Measurements from ENCODE around the gene GALNT14. TPM values are rescaled to one million over a fixed set of nuclear protein-coding genes. Genes with fewer than 3 reads are reported as not detected.

GALNT14 gene
- total and polyA plus RNA-seq, 8 donors, result 0.93 to 15.6 (median 1.4) TPM; not detected in 3

DNA sequence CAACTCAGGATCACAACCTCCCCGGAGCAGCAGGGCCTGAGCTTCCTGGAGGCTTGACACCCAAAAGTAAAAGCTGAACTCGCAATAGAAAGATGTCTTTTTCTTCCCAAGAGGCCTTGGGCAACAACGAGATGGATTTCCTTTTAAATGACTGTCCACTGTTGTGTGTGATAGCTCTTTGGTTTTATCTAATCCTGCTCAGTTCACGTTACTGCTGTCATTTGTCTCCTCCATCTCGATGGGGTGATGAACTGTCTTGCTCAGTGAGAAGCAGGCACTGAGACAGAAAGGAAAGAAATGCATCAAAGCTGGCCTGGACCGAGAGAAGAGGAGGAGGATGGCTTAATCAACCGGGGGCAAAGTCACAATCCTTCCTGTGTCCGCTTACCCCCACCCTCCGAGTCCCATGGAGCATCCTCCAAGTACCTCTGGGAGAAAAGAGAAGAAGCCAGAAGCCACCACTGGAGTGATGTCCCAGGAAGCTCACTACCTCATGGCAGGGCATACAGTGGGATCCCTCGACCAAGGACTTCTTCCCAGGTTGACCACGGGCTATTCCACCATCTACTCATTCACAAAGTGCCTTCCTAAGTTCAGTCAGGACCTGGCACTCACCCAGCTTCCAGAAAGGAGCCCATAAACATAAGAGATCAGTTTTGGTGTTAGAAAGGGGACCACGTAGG is 68.5 kb downstream of the GALNT14 start:
- peaks cover 0 to 10% (median 0%) of the 10 kb centered on the region in 3 donors for H3K27me3 ChIP-seq
- intact Hi-C loops (cut with DNase I; ENCODE audit: low total_unique reads), result no loop called here
- TF ChIP-seq POLR2AphosphoS5 (IDR thresholded peaks at IDR 0.05) (no peak), EP300 (IDR thresholded peaks at IDR 0.05) (no peak), POLR2A (IDR thresholded peaks at IDR 0.05) (no peak)
- TF ChIP-seq, protein P1, sequence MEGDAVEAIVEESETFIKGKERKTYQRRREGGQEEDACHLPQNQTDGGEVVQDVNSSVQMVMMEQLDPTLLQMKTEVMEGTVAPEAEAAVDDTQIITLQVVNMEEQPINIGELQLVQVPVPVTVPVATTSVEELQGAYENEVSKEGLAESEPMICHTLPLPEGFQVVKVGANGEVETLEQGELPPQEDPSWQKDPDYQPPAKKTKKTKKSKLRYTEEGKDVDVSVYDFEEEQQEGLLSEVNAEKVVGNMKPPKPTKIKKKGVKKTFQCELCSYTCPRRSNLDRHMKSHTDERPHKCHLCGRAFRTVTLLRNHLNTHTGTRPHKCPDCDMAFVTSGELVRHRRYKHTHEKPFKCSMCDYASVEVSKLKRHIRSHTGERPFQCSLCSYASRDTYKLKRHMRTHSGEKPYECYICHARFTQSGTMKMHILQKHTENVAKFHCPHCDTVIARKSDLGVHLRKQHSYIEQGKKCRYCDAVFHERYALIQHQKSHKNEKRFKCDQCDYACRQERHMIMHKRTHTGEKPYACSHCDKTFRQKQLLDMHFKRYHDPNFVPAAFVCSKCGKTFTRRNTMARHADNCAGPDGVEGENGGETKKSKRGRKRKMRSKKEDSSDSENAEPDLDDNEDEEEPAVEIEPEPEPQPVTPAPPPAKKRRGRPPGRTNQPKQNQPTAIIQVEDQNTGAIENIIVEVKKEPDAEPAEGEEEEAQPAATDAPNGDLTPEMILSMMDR (IDR thresholded peaks at IDR 0.05), result no peak
- no peak for DNase-seq
- no peaks in the 10 kb centered on the region for H3K4me1 ChIP-seq
- 66 to 75% (median 71%) methylated on average over 12 of the region's 12 CpGs for WGBS, 5 donors
- H3K4me3 ChIP-seq, result no peak overlapping the region
- H3K36me3 ChIP-seq, result no peaks in the 10 kb centered on the region
- H3K9me3 ChIP-seq, result no peaks in the 10 kb centered on the region
- no peak overlapping the region for H3K27ac ChIP-seq

DNA sequence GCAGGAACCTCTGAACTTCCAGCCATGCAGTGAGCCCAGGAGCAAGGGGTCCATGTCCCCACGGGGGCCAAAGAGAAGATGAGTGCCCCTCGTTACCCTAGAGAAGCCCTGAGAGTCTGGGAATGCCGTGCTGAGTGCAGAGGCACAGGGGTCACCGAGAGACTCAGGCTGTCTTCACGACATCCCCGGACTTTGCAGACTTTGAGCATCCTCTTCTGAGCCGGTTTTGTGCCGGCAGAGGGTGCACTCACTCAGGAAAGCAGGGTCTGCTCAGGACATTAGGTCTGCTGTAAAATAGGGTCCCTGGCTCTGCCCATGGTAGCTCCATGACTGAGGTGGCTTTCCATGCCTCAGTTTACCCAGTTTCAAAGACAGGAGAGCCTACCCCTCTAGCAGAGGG is 71.0 kb downstream of the GALNT14 start:
- 68 to 89% (median 72%) methylated on average over 5 to 8 of the region's 8 CpGs for WGBS, 5 donors
- Histone ChIP-seq H3K9me3 (no peaks in the 10 kb centered on the region), H3K27me3 (peaks cover 0 to 10% (median 0%) of the 10 kb centered on the region in 3 donors), H3K36me3 (no peaks in the 10 kb centered on the region), H3K4me1 (no peaks in the 10 kb centered on the region), H3K27ac (no peak overlapping the region), H3K4me3 (no peak overlapping the region)
- DNase-seq, result no peak
- intact Hi-C loops (cut with DNase I; ENCODE audit: low total_unique reads), result no loop called here
- TF ChIP-seq POLR2A (IDR thresholded peaks at IDR 0.05), result no peak
- TF ChIP-seq POLR2AphosphoS5 (IDR thresholded peaks at IDR 0.05), result no peak
- TF ChIP-seq EP300 (IDR thresholded peaks at IDR 0.05), result no peak
- TF ChIP-seq, protein P1 (IDR thresholded peaks at IDR 0.05), result no peak

DNA sequence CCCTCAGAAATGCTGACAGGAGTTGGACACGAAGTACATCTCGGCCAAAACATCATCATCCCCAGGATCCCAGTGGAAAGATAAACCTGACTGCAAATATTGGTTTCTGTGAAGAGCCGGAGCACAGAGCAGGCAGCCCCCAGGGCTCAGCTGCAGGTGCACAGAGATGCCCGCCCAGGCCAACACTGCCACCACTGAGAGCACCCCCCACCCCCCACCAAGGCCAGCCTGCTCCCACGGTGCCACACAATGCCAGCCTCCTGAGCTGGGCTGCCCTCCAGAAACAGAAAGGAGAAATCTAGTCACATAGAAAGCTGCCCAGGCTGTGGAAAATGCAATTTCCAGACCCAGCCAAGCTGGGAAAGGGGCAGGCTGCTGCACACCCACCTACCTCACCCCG is 71.7 kb downstream of the GALNT14 start:
- intact Hi-C loops (cut with DNase I; ENCODE audit: low total_unique reads), result no loop called here
- DNase-seq, result no peak
- H3K4me3 ChIP-seq, result no peak overlapping the region
- no peak overlapping the region for H3K27ac ChIP-seq
- no peaks in the 10 kb centered on the region for H3K36me3 ChIP-seq
- no peaks in the 10 kb centered on the region for H3K4me1 ChIP-seq
- TF ChIP-seq POLR2A (IDR thresholded peaks at IDR 0.05) (no peak), POLR2AphosphoS5 (IDR thresholded peaks at IDR 0.05) (no peak), EP300 (IDR thresholded peaks at IDR 0.05) (no peak)
- TF ChIP-seq, protein P1 (IDR thresholded peaks at IDR 0.05), result no peak
- H3K27me3 ChIP-seq, result peaks cover 0 to 10% (median 0%) of the 10 kb centered on the region in 3 donors
- no peaks in the 10 kb centered on the region for H3K9me3 ChIP-seq
- 54 to 68% (median 66%) methylated on average over 4 to 6 of the region's 6 CpGs for WGBS, 5 donors

DNA sequence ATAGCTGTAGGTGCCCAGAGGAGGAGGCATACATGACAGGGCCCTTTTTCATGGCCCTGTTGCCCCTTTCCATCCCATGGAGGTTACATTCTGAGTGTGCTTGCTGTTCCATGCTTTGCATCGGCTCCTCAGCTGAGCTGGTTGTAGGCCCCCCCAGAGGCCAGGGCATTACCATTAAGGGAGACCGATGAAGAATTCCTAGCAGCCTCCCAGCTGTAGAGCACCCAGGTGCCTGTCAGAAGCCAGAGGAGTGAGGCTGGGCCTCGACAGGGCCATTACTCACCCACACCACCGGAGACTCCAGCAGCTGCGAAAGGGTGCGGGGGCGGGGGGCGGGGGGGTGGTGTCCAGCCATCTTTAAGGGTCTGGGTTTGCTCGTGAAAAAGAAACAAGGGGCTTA is 72.2 kb downstream of the GALNT14 start:
- Histone ChIP-seq H3K27ac (no peak overlapping the region), H3K9me3 (no peaks in the 10 kb centered on the region), H3K27me3 (peaks cover 0 to 10% (median 0%) of the 10 kb centered on the region in 3 donors), H3K4me3 (no peak overlapping the region), H3K36me3 (no peaks in the 10 kb centered on the region), H3K4me1 (no peaks in the 10 kb centered on the region)
- intact Hi-C loops (cut with DNase I; ENCODE audit: low total_unique reads), result no loop called here
- no peak for TF ChIP-seq POLR2A (IDR thresholded peaks at IDR 0.05)
- no peak for TF ChIP-seq POLR2AphosphoS5 (IDR thresholded peaks at IDR 0.05)
- TF ChIP-seq EP300 (IDR thresholded peaks at IDR 0.05), result no peak
- TF ChIP-seq, protein P1 (IDR thresholded peaks at IDR 0.05), result no peak
- WGBS, 5 donors, result 61 to 79% (median 77%) methylated on average over 5 to 9 of the region's 9 CpGs
- no peak for DNase-seq
